Hematopoietic multipotent progenitor cell treated with erythropoietin and hydrocortisone succinate and interleukin-3 and kit ligand, for 15 days (in vitro differentiated cells): ENCODE results near the gene SDK2.

Experiments
- DNase-seq: peaks from one replicate; pipeline ENCODE4 v3.0.0-alpha.2; 2015; ENCODE audit warnings: low spot score

Gene SDK2

DNA sequence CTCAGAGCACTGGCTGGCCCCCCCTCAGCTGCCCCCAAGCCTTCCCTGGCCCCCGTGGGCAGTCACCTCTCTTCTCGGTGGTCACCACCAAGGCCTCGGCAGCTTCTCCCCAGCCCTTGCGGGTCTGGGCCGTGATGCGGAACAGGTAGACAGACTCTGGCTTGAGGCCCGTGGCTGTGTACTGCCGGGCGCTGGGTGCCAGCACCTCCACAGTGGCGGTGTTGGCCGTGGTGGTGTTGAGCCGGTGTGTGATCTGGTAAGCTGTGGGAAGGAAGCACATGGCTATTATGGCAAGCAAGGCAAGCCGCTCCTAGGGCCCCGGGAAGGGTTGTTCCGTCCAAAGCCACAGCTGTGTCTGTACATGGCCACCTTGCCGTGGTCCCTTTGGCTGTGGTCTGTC, 254.0 kb downstream of the SDK2 start:
- DNase-seq, result no peak

DNA sequence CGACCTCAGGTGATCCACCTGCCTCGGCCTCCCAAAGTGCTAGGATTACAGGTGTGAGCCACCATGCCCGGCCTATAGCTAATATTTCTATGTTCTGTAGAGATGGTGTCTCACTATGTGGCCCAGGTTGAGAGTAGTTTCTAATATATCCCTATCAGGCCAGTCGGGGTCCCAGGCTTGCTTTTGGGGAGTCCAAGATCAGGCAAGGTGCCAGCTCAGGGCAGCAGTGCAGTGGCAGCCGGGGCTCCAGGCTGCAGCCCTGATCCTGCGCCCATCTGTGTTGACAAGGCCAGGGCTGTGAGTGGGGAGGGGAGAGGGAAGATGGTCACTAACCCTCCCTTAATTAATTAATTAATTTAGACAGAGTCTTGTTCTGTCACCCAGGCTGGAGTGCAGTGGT, 254.8 kb downstream of the SDK2 start:
- no peak for DNase-seq

DNA sequence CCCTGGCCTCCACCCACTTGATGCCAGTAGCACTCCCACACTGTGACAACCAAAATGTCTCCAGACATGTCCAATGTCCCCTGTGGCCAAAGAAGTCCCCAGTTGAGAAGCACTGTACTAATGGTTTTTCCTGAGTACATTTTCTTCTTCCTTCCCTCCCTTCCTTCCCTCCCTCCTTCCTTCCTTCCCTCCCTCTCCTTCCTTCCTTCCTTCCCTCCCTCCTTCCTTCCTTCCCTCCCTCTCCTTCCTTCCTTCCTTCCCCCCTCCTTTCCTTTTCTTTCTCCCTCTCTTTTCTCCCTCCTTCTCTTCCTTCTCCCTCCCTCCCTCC, 255.7 kb downstream of the SDK2 start:
- DNase-seq, result no peak

DNA sequence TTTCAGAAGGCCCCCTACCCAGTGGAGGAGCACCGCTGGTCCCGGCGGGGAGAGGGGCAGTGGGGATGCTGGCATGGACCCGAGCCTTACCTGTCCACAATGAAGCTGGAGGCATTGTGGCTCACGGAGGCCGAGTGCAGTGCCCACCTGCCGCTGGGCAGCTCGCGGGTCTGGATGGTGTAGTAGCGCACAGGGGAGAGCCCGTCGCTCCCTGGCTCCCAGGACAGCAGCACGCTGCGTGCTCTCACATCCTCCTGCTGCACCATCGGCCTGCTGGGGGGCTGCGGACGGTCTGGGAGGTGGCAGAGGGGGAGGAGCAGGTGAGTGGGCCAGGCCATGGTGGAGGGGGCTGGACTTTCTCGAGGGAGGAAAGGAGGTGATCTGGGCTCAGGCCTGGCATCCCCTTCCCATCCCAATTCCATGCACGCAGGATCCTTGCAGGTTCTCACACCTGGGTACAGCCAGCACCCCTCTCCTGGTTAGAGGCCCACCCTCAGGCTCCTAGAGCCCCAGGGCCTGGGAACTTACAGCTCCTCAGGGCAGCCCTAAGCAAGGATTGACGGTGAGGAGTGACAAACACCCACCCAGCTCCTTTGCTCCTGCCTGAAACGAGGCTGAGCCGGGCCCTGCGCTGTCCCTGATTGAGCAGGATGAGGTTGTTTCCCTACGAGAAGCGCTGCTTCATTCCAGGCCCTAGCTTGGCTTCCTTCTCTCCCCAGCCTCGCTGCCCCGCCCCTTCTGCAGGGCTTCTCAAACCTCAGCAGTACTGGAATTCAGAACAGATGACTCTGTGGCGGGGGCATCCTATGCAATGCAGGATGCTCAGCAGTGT, 256.3 kb downstream of the SDK2 start:
- no peak for DNase-seq

DNA sequence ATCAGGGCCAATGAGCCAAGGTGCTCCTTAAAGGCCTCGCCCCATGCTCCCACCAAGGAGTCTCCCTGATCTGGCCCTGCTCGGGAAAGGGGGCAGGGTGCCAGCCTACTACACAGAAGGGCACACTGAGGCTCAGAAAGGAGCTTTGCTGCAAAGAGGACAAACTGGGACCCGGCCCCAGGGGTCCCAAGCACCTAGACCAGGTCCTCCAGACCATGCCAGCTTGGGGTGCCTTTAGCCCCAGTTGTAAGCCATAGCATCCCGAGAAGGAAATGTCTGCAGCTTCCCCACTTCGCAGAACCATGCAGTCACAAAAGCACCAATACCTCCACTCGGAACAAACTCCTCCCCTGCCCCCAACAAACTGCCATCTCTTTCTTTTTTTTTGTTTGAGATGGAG, 257.7 kb downstream of the SDK2 start:
- DNase-seq, result no peak

DNA sequence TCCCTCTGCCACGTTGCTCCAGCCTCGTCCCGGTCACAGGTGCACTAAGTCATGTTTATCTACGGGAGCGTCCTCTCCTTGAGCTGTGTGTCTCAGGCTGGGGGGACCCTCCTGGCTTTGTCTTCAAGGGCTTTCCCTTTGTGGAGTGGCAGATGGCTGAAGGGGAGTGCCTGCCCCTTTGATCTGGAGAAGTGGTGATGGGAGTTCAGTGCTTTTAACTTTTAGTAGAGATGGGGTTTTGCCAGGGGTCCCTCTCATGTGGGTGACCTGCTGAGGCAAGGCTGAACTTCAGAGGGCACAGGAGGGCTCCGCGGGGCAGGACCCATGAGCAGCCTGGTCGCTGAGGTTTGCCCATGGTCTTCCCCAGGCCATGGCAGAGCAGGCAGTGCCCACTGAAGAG, 259.3 kb downstream of the SDK2 start:
- no peak for DNase-seq

DNA sequence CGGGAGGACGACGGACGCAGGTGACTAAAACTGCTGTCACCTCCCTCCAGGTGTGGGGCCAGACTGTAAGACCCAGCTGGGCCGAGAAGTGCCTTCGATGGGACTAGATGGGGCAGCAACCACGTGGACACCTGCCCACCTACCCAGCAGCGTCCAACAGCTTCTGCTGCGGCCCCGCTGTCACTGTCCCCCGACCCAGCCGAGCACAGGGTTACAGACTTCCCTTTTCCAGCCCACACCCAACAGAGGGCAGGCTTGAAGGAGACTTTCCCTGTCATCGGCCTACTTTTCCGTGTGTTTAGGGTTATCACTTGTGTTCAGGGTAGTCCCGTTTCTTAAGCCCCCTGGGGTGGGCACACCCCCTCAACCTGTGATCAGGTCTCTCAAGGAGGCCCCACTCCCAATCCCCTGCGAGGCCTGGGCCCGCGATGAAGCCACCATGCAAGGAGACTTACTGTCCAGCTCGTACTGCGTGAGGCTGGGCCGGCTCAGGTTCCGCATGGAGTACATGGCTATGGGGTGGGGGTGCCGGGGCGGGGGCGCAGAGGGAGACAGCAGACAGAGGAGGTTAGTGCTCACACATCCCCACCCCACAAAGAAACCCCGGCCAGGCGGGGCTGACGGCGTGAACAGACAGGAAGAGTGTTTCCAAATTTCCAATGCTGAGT, 263.7 kb downstream of the SDK2 start:
- DNase-seq, result no peak

DNA sequence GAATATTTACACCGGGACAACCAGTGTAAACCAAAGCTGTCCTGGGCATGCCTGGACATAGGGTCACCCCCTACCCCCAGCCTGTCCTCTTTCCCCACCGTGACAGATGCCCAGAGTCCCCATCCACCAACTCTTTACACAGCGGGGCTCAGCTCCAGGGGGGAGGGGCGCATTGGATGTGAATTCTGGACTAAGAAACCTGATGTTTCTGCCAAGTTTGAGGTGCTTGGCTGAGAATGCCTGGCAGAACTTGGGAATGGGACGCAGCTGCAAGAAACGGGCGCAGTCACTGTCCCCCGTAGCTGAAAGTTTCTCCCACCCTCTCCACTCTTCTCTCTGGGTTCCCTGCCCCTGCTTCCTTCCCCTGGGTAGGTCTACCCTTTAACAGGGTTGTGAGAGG, 264.4 kb downstream of the SDK2 start:
- DNase-seq, result no peak

DNA sequence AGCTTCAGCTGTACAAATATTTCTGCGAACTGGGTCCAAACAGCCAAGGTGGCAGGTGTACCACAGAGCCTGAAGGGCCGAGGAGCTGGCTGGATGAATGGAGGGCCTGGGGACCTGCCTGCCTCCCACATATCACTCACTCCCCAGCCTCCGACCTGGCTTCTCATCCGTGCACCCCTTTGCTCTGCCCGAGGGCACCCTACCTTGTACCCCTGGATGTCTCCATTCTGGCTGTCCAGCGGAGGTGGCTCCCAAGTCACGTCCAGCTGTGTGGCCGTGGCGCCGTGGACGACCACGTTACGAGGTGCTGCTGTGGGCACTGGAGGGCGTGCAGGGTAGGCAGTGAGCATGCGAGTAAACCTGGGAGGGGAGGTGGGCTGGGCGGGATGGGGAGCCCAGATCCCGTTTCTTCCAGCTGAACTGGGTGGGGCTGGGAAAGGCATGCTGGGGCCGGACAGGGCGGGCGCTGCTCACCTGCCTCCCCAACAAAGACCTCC, 265.2 kb downstream of the SDK2 start:
- DNase-seq, result no peak

DNA sequence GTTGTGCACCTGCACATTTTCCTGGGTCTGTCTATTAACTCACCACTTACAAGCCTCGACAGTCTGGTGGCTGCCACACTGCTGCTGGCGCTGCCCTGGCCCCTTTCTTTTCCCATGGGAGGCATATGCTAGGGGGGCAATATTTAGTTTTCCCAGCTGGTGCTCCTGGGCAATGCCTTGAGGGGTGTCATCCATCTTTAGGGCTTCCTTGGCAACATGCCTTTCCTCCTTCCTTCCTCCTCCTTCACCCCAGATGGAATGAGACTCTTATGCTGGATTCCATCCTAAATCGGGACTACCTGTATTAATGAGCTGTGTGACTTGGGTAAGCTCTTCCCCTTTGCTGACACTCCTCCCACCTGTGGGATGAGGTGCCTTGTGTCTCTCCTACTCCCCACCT, 267.6 kb downstream of the SDK2 start:
- no peak for DNase-seq

DNA sequence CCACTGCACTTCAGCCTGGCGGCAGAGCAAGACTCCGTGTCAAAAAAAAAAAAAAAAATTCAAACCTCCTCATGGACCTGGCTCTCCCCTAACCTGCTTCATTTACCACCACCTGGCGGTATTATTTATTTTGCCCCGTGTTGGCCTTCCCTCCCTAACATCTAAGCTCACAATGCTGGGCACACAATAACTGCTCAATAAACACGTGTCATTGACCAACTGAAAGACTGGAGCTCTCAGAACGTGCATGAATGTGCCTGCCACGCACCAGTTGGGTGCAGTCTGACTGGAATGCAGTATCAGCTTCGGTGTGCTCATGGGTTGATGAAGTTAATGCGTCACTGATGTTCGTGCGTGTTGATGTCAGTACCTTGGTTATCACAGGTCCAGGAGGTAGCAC, 268.1 kb downstream of the SDK2 start:
- no peak for DNase-seq

DNA sequence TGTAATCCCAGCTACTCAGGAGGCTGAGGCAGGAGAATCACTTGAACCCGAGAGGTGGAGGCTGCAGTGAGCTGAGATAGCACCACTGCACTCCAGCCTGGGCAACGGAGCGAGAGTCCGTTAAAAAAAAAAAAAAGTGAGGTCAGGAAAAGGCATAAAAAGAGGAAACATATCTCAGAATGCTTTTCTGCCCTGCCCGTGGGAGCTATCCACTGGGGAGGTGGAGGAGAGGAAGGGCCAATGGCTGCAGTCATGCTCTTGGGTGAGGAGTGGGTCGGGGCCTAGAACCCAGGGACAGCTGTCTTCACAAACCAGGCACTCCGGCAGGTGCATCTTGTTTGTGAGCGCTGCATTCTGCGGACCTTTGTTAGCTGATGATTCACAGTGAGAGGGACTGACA, 272.4 kb downstream of the SDK2 start:
- no peak for DNase-seq

DNA sequence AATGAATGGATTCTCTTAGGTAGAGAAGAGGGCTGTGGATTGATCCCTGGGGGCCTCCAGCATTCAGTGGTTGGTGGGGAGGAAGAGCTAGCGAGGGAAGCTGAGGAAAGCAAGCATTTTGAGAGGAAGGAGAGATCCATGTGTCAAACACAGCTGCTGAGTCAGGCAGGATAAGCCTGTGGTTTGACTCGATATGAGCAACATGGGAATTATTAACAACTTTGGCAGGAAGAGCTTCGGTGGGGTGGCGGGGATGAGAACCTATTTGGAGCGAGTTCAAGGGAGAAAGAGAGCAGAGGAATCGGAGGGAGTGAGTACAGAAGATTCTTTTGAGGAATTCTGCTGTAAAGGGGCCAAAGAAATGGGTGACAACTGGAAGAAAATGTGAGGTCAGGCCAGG, 273.0 kb downstream of the SDK2 start:
- no peak for DNase-seq

DNA sequence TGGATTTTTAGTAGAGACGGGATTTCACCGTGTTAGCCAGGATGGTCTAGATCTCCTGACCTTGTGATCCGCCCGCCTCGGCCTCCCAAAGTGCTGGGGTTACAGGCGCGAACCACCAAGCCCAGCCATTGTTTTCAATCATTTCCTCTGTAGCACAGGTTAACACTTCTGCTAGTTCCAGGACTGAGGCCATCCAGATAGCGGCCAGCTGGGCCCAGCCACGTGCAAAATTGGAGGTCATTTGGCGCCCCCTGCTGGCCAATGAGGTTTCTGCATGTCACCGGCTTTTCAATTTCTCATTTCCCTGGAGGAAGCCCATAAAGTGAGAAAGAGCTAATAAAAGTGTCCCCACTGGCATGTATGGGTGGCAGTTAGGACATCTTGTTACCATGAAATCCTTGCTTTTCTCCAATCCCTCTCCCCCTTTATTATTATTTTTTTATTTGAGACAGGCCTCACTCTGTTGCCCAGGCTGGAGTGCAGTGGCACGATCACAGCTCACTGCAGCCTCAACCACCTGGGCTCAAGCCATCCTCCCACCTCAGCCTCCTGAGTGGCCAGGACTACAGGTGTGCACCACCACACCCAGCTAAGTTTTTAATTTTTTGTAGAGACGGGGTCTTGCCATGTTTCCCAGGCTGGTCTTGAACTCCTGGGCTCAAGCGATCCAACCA, 274.3 kb downstream of the SDK2 start:
- peak; percentile 83 for DNase-seq

DNA sequence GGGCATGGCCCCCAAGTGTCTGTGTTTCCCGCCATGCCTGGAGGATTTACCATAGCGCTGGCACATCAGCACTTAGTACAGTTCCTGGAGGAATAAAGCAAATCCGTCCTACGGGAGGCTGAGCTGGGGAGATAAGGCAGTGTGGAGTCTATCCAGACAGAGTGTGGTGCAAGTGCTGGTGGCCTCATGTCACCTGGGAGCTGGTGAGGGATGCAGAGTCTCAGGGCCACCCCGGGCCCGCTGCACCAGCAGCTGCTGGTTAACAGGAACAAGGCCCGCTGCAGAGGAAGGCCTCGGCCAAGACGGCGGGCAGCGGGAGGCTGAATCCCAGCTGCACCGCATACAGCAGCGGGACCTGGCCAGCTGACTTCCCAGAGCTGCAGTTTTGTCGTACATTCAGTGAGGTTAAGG, 275.1 kb downstream of the SDK2 start:
- DNase-seq, result no peak

DNA sequence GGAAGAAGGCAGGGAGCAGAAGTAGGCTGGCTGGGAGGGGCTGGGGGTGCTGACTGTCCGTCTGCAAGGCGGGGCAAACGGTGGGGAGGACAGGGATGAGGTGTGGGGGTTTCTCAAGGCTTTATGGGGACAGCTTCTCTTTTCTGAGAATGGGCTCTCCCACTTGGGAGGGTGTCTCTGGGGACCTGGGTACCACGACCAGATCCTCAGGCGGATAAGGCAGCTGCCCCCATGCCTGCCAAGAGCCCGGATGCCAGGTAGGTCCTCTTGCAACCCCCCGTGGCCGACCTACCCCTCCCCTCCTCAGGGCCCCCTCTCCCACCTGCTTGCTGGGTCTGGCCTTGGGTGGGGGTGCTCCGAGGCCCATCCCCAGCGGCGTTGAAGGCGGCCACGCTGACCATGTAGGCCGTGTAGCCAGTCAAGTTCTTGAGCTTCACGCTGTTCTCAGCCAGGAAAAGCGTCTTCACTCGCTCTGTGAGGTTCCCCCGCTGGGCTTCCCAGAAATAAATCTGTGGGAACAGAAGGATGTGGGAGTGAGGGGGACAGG, 276.1 kb downstream of the SDK2 start:
- no peak for DNase-seq

DNA sequence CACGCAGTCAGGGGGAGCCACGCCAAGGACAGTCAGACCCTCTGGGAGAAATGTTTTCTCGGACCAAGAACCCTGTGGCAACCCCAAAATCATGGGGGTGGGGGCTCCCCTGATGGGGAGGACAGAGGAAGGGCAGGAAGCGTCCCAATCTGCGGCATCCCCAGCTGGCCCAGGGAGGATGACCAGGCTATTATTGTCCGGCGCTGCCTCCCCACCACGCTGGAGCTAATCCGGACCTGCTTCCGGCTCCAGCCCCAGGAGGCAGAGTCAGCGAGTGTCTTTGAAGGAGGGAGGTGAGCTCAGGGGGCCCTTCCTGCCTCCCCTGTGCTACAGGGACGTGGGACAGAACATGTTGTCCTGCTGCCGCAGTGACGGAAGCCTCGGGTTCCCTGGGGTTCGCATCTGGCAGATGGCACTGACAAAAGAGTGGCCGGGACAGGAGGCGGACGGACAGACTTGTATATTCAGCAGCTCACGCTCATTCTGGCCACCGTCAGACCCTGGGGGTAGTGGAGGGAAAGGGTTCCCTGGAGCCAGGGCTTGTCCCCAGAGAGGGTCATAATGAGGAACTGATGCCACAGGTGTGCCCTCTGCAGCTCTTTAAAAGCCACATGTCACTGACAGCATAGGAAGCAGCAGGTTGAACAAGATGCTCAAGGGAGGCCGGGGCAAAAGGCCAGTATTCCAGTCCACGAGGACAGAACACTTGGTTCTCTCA, 278.2 kb downstream of the SDK2 start:
- DNase-seq, result no peak

DNA sequence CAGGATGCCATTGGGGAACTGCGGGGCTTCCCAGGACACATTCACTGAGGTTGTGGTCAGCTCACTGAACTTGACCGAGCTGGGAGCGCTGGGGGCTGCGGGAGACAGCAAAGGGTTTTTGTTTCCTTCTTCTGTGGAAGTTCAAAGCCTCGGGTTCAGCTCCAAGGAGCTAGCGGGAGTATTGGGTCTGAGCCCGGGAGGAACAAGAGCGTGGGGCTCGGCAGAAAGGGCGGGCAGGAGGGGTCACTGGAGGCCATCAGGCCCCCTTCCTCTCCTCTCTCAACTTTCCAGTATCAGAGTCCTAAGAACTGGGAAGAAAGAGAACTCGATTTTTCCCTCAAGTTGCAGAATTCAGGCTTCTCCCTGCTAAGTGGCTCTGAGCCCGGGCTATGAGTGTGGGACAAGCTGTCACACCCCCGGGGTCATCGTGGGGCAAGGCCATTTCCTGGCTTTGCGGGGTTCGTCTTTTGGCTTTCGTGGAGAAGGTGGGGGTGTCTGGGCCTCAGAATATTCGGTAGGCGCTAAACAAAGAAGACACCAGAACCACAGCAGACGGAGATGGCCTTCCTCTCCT, 278.9 kb downstream of the SDK2 start:
- DNase-seq, result no peak

DNA sequence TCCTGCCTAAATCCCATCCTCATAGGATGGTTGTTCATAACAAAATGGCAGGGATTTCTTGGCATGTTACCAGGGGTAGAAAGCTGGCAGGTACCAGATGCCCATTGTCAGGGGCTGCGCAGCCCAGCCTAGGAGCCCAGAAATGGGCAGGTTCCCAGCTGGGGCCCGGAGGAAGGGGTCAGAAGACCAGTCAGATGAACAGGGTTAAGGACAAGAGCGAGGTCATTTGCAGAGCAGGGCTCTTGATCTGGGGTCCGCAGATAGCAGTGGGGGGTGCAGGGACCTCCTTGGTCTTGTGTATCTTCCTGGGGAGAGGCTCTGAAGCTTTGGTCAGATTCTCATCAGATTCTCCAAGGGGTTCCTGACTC, 280.1 kb downstream of the SDK2 start:
- DNase-seq, result no peak

DNA sequence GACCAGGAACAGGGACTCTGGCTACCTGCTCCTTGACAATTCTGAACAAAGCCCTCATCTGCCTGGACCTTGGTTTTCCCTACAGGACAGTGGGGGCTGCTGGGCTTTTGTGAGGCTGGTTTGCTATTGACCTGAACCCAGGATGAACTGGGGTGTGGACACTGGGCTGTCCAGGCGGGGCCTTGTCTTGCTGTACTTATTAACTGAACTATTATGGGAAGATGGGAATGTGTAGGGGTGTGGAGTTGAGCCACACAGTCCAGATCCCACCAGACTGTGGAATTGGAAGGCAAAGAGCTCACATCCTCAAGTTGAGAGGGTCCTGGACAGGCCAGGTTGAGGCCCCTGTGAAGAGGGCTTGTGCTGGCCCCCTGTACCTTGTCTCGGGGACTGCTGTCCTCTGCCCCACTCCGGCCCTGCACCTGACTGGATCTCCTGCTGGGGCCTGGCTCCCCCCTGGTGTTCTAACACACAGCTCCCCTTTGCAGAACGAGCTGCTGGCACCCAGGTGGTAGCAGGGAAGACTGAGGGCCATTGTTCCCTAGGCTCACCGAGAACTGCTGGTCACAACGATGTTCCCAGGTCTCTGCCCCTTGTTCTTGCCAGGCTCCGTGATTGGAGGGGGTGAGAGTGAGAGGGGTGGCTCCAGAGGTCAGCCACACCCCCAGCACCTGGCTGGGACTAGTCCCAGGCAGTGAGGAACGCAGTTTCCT, 280.6 kb downstream of the SDK2 start:
- DNase-seq, result no peak

DNA sequence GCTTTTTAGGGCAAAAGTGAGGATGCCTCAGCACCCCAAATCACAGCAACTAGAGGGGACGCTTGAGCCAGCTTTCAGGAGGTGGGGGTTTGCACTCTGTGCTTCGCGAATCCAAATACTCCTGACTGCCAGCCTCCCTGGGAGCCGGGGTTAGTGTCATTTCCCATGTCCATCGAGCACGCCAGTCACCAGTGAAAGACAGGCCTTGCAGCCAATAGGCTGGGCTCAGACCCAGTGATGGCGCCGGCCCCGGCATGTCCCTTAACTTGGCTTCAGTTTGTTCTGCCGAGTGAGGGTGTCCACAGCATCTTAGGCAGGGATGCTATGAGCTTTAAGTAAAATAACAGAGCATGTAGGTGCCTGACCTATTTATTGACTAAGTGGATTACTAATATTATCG, 281.5 kb downstream of the SDK2 start:
- DNase-seq, result no peak
